Prostate gland (tissue), 2 donors: ENCODE data around the gene CAMTA2. TPM values are rescaled to one million over a fixed set of nuclear protein-coding genes. Genes with fewer than 3 reads are reported as not detected.

ENCODE experiments used
- DNase-seq: peaks from one replicate; pipeline ENCODE4 v3.0.0-alpha.2; 2019; ENCODE audit warnings: low spot score
- H3K27ac ChIP-seq, 2 donors: fragments of 200-600 bp; sonication (generic); 2 replicates each; pipeline ENCODE4 v1.5.1; 2017 to 2019
- H3K27me3 ChIP-seq: fragments of 200-600 bp; sonication (generic); replicated peaks from 2 replicates; pipeline ENCODE4 v1.5.1; 2019; ENCODE audit not compliant: insufficient read depth
- H3K36me3 ChIP-seq, 2 donors: fragments of 200-600 bp; sonication (generic); 1 replicate in 1 of 2; 2 replicates in 1 of 2; pipeline versions ENCODE4 v1.5.1 to v1.8.1; 2017 to 2019
- H3K4me1 ChIP-seq: fragments of 200-600 bp; sonication (generic); replicated peaks from 2 replicates; pipeline ENCODE4 v1.5.1; 2019
- H3K4me3 ChIP-seq, 2 donors: fragments of 200-600 bp; sonication (generic); 2 replicates each; pipeline ENCODE4 v1.5.1; 2017 to 2019
- H3K9me3 ChIP-seq: fragments of 200-600 bp; sonication (generic); 2 replicates; pipeline ENCODE4 v1.5.1; 2017
- CTCF ChIP-seq, 4 experiments: fragments of 200-600 bp in 2 of 4; fragments of 450-650 bp in 2 of 4; sonication (generic) in 2 of 4; IDR thresholded peaks; 1 replicate in 3 of 4; 2 replicates in 1 of 4; pipeline ENCODE4 v1.5.1; 2016 to 2019; ENCODE audit warnings: antibody characterized with exemption in 4 of 4, mild to moderate bottlenecking in 2 of 4, moderate library complexity in 2 of 4
- POLR2A ChIP-seq: fragments of 450-650 bp; IDR thresholded peaks from one replicate; pipeline ENCODE4 v1.6.1; 2016; ENCODE audit warnings: antibody characterized with exemption, mild to moderate bottlenecking
- POLR2AphosphoS5 ChIP-seq: sonication (generic); formaldehyde crosslinking; IDR thresholded peaks from one replicate; pipeline ENCODE4 v1.6.1; 2017; ENCODE audit warnings: antibody characterized with exemption
- WGBS: methylation state at CpG from one replicate; pipeline ENCODE4 v1.1.5; 2018; 5-methylcytosine and 5-hydroxymethylcytosine counted together
- intact Hi-C: fragments of 100-400 bp; cut with DNase I; formaldehyde crosslinking; loops from one replicate; pipeline ENCODE4 v1.14.2; 2022
- microRNA-seq: library from miRNA; unstranded; fragments of <30 nt; microRNA quantifications from one replicate; pipeline ENCODE4, GENCODE V29; 2016
- small RNA-seq, 2 donors: library from RNA; depleted of rRNA; stranded (forward); fragments of <200 nt; gene quantifications; one replicate each; pipeline ENCODE3, GENCODE V24; 2016
- total RNA-seq, 2 donors: library from RNA; depleted of rRNA; stranded (reverse); fragments of >200 nt; gene quantifications; one replicate each; pipeline ENCODE4 v1.1.0, GENCODE V29; 2016

The CAMTA2 gene
- total RNA-seq, 2 donors from 2014 or later, result 13.6 to 40.2 TPM

- 87% methylated on average over 4 of the region's 4 CpGs for WGBS
- intact Hi-C loops, result no loop called here
- Histone ChIP-seq H3K36me3 (no peaks in the 10 kb centered on the region), H3K4me1 (no peaks in the 10 kb centered on the region), H3K9me3 (no peaks in the 10 kb centered on the region), H3K27me3 (no peaks in the 10 kb centered on the region), H3K27ac (no peak overlapping the region), H3K4me3 (no peak overlapping the region)
- DNase-seq, result no peak
- TF ChIP-seq CTCF (IDR thresholded peaks at IDR 0.05) (no peak), POLR2AphosphoS5 (no peak), POLR2A (no peak)
These were observed 66.2 kb downstream of the CAMTA2 start for GRCh38 chr17:4921320-4921719.

DNA sequence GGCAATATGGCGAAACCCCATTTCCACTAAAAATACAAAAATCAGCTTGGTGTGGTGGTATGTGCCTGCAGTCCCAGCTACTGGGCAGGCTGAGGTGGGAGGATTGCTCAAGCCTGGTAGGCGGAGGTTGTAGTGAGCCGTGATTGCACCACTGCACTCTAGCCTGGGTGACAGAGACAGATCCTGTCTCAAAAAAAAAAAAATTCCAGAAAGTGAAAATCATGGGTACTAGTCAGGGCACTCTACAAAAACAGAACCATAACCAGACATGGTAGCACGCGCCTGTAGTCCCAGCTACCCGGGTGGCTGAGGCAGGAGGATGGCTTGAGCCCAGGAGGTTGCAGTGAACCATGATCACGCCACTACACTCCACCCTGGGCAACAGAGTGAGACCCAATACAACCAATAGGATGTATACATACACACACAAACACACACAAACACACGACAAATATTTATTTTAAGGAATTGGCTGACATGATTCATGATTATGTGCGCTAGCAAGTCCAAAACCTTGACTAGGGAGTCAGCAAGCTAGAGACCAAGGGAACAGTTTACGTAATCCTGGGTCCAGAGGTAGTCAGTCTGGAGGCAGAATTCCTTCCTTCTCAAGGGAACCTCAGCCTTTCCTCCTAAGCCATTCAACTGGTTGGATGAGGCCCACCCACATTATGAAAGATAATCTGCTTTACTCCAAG, 67.0 kb downstream of the CAMTA2 start:
- H3K4me3 ChIP-seq, result no peak overlapping the region
- no peak for DNase-seq
- no peaks in the 10 kb centered on the region for H3K9me3 ChIP-seq
- H3K4me1 ChIP-seq, result no peaks in the 10 kb centered on the region
- intact Hi-C loops, result no loop called here
- H3K36me3 ChIP-seq, result no peaks in the 10 kb centered on the region
- H3K27me3 ChIP-seq, result no peaks in the 10 kb centered on the region
- no peak for TF ChIP-seq POLR2A
- TF ChIP-seq CTCF (IDR thresholded peaks at IDR 0.05), result no peak
- no peak for TF ChIP-seq POLR2AphosphoS5
- 81% methylated on average over 10 of the region's 10 CpGs for WGBS
- H3K27ac ChIP-seq, result no peak overlapping the region

DNA sequence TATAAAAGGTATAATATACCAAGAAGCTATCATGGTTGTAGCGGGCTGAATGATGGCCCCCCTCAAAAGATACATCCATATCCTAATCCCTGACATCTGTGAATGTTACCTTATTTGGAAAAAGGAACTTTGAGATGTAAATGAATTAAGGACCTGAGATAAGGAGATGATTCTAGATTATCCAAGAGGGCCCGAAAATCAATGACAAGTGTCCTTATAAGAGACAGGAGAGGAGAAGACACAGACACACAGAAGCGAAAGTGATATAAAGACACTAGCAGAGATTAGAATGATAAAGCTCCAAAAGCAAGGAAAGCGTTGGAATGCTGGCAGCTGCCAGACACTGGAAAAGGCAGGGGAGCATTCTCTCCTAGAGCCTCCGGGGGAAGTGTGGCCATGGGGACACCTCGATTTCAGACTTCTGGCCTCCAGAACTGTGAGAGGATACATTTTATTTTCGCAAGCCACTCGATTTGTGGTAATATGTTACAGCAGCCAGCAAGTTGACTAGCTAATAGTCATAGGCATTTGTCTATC, 67.9 kb downstream of the CAMTA2 start:
- TF ChIP-seq POLR2AphosphoS5 (no peak), POLR2A (no peak), CTCF (IDR thresholded peaks at IDR 0.05) (no peak)
- Histone ChIP-seq H3K27ac (no peak overlapping the region), H3K9me3 (no peaks in the 10 kb centered on the region), H3K27me3 (no peaks in the 10 kb centered on the region), H3K36me3 (no peaks in the 10 kb centered on the region), H3K4me3 (no peak overlapping the region), H3K4me1 (no peaks in the 10 kb centered on the region)
- intact Hi-C loops, result no loop called here
- no peak for DNase-seq
- WGBS, result 56% methylated on average over 8 of the region's 8 CpGs

Small RNA genes lying within 50 kb of the gene (microRNA-seq; reads per million reads assigned to microRNA genes)
- gene MIR6864, result not detected
- not detected for gene MIR6865

Small RNA genes lying within 50 kb of the gene (small RNA-seq; reads per million reads assigned to genes)
- gene MIR6864, result 0 to 0.28 reads per million in 2 donors
- gene MIR6865, result 0 reads per million in 2 donors

Other genes starting within 250 kb of the CAMTA2 start
- gene ZMYND15, start 247.8 kb downstream of the CAMTA2 start, total RNA-seq, result 1 to 10 TPM in 1 of 2 donors, under 1 TPM in 1; 0.91 to 7.3 TPM
- gene CXCL16, start 247.7 kb downstream of the CAMTA2 start, total RNA-seq, result 10 to 100 TPM; 27.9 to 36.0 TPM
- gene TM4SF5, start 215.8 kb downstream of the CAMTA2 start, total RNA-seq, result not detected
- gene VMO1, start 201.3 kb downstream of the CAMTA2 start, total RNA-seq, result 1 to 10 TPM in 1 of 2 donors, not detected in 1; 2.6 TPM
- gene GLTPD2, start 198.7 kb downstream of the CAMTA2 start, total RNA-seq, result not detected
- gene PSMB6, start 191.5 kb downstream of the CAMTA2 start, total RNA-seq, result 100 to 1,000 TPM; 152 to 183 TPM
- gene PLD2, start 180.5 kb downstream of the CAMTA2 start, total RNA-seq, result 10 to 100 TPM; 25.7 to 29.5 TPM
- gene MINK1, start 154.3 kb downstream of the CAMTA2 start, total RNA-seq, result 100 to 1,000 TPM in 1 of 2 donors, 10 to 100 TPM in 1; 53.0 to 136 TPM
- gene C17orf107, start 88.1 kb downstream of the CAMTA2 start, total RNA-seq, result 10 to 100 TPM in 1 of 2 donors, 1 to 10 TPM in 1; 2.4 to 15.4 TPM
- 1 to 10 TPM in 1 of 2 donors, under 1 TPM in 1; 0.64 to 1.0 TPM for gene CHRNE, start 84.6 kb downstream of the CAMTA2 start, total RNA-seq
- not detected for gene GP1BA, start 55.4 kb downstream of the CAMTA2 start, total RNA-seq
- gene SLC25A11, start 47.6 kb downstream of the CAMTA2 start, total RNA-seq, result 10 to 100 TPM; 40.5 to 68.0 TPM
- 100 to 1,000 TPM in 1 of 2 donors, 10 to 100 TPM in 1; 78.7 to 138 TPM for gene RNF167, start 47.4 kb downstream of the CAMTA2 start, total RNA-seq
- 1,000 to 10,000 TPM in 1 of 2 donors, 100 to 1,000 TPM in 1; 646 to 1,039 TPM for gene PFN1, start 39.1 kb downstream of the CAMTA2 start, total RNA-seq
- gene ENO3, start 36.6 kb downstream of the CAMTA2 start, total RNA-seq, result 10 to 100 TPM in 1 of 2 donors, 1 to 10 TPM in 1; 9.7 to 10.2 TPM
- gene SPAG7, start 19.9 kb downstream of the CAMTA2 start, total RNA-seq, result 10 to 100 TPM; 54.2 to 72.0 TPM
- 1 to 10 TPM; 2.5 to 8.4 TPM for gene INCA1, start 9.8 kb upstream of the CAMTA2 start, total RNA-seq
- 10 to 100 TPM; 59.5 to 88.9 TPM for gene KIF1C, start 10.3 kb upstream of the CAMTA2 start, total RNA-seq
- 1 to 10 TPM; 1.6 to 1.7 TPM for gene SLC52A1, start 47.8 kb upstream of the CAMTA2 start, total RNA-seq
- 1 to 10 TPM; 5.4 to 8.5 TPM for gene ZFP3, start 90.8 kb upstream of the CAMTA2 start, total RNA-seq
- 10 to 100 TPM; 14.3 TPM for gene ZNF232, start 124.2 kb upstream of the CAMTA2 start, total RNA-seq
- gene USP6, start 128.4 kb upstream of the CAMTA2 start, total RNA-seq, result 1 to 10 TPM; 1.4 to 6.8 TPM
- 10 to 100 TPM; 20.3 to 33.2 TPM for gene ZNF594, start 204.2 kb upstream of the CAMTA2 start, total RNA-seq
- 1 to 10 TPM in 1 of 2 donors, under 1 TPM in 1; 0.68 to 2.3 TPM for gene SCIMP, start 247.2 kb upstream of the CAMTA2 start, total RNA-seq